ENCODE results near the gene HSD17B3.

Gene HSD17B3

GRCh38 chr9:96232164-96232538 is 69.8 kb downstream of the HSD17B3 start:
- no peak for DNase-seq

DNA sequence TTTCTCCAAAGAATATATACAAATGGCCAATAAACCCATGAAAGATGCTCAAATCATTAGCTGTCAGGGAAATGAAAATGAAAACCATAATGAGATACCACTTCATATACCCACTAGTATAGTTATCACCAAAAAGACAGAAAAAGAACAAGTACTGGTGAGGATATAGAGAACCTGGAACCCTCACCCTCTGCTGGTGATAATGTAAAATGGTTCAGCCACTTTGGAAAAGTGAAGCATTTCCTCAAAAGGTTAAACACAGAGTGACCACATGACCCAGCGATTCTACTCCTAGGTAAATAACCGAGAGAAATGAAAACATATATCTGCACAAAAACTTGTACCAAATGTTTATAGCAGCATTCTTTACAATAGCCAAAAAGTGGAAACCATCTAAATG is 72.0 kb downstream of the HSD17B3 start:
- DNase-seq = no peak

DNA sequence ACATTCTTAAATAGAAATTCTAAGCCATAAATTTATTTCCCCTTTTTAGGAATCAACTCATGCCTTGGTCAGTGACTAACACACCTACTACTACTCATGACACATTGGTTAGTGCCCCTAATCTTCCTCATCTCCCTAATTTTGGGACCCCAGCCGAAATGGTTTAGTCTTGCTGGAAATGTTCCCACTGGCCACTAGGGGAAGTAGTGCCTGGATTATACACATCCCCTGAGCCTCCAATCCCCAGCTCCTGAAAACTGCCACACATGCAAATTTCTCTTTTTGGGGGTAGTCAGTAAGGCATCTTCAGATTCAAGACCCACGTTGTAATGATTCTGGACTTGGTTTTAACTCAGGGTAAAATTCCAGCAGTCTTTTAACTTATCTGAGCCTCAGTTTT is 79.8 kb downstream of the HSD17B3 start:
- peak in 1 of 2 experiments; percentile 21 for DNase-seq

DNA sequence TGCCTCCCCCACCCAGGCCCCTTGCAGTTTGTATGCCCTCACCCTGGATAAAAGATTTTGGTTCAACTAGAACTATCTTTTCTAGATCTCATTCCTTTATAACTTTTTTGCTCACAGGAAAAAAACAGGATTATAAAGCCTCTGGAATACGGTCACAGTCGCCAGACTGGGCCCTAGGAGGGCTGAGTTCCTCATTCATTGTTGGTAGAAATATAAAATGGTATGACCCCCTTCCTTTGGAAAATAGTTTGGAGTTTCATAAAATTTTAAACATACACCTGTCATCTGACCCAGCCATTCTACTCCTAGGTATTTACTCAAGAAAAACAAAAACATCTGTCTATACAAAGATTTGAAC is 82.1 kb downstream of the HSD17B3 start:
- DNase-seq = no peak

- DNase-seq = peak; percentile 69 to 84
Observed at GRCh38 chr9:96219026-96219899, 82.7 kb downstream of the HSD17B3 start.

GRCh38 chr9:96217754-96218693 is 84.0 kb downstream of the HSD17B3 start:
- DNase-seq = peak; percentile 54 to 79

DNA sequence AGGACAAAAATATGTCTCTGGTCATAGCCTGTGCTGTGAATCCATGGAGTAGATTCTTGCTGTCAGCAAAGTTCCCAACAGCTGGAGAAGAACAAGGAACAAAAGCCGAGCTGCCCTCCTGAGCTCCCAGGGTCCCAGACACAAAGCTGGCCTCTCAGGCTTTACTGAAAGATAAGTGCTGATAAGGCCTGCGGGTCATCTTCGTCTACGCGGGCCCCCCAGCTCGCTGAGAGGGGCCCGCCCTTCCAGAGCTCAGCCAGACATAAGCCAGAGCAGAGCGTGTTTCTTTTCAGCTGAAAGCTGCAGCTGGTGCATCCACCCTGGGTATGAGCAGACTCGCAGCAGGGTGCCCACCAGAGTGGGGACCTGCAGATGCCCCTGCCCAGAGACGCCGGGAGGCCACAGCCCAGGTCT is 84.7 kb downstream of the HSD17B3 start:
- DNase-seq = peak; percentile 8 to 65

DNA sequence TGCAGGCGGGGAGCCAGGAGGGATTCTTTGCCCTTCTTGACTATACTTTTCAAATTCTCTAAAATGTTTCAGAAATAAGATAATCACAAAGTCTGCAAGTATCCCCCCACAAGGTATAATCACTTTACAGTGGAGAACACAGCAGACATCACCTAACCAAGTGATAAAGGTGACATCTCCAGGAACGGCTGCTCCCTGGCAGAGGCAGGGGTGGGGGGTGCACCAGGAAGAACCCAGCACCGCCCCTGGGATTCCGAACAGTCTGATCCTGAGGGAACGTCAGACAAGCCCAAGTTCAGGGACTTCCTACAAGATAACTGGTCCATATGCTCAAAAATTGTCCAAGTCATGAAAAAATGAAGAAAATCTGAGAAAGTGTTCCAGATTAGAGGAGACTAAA is 85.4 kb downstream of the HSD17B3 start:
- DNase-seq = no peak

- DNase-seq = no peak
Observed at GRCh38 chr9:96215841-96216240, 86.1 kb downstream of the HSD17B3 start.

DNA sequence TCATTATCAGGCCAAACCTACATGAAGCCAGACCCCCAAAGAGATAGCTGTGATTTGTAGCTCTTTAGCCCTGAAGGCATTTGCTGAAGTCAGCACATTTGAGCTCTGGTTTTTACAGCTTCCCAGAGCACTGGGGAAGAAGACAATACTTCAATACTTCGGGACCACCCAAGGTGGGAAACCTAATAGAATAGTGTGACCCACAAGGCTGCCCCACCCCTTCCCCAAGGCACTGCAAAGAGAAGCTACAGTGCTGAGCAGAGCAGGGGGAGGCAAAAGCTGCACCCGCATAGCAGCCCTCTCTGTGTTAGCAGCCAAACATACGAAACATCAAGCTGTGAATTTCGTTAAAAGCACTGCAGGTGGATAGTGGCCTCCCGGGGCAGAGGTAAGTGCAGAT is 87.3 kb downstream of the HSD17B3 start:
- DNase-seq = no peak

DNA sequence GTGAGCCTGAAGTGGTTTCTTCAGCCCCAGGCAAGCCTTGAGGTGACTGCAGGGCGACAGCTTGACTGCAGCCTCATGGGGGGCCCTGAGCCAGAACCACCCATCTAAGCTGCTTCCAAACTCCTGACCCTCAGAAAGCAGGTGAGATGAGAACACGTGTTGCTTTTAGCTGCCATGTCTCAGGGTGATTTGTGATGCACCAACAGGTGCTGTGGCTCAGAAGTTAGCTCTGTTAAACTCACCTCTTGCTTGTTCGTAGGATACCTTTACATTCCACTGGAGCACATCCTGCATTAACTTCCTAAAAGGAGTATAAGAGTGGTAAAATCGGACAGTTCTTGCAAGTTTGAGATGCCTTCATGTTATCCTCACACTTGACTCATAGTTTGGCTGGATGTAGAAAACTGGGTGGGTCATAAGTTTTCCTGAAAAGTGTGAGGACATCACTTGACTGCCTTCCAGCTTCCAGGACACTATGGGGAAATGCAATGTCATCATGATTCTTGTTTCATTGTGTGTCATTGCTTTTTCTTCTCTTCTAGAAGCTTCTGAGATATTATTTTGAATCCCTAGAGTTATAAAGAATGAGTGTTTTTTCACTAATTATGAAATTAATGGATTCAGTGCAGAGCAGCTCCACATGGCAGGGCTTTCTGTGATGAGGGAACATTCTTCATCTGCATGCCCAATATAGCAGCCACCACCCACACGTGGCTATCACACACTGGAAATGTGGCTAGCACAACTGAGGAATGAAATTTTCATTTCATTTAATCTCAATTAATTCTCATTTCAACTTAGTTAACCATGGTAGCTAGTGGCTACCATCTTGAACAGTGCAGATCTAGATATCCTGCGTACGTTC is 92.3 kb downstream of the HSD17B3 start:
- no peak for DNase-seq

DNA sequence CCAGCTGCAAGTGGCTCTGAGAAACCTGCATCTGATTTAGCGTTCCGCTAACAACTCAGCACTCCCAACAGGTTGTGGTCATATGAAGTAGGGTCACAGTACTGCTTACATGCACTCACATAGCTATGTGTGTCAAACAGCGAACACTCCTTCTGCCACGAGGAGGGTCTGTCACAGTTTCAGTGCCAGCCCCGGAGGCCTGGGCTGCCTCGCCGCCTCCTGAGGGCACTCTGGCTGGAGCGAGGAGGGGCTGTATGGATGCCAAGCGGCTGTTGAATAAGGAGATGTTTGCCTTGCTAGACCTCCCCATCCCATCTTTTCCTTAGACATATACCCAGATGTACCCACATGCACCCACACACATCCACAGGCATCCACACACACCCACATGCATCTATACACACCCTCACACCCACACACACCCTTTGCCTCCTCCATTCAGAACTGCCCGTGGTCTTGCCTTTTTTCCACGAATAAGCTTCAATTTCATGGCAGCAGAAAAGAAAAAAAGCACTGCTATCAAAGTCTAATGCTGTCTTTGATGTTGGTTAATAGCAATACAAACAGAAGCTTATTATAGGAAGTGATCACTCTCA is 95.7 kb downstream of the HSD17B3 start:
- no peak for DNase-seq

- DNase-seq = no peak
Observed at GRCh38 chr9:96204853-96205252, 97.1 kb downstream of the HSD17B3 start.

GRCh38 chr9:96203867-96204501 is 98.0 kb downstream of the HSD17B3 start:
- peak; percentile 87 to 95 for DNase-seq

- DNase-seq = peak; percentile 29 to 79
Observed at GRCh38 chr9:96202971-96203780, 98.8 kb downstream of the HSD17B3 start.

DNA sequence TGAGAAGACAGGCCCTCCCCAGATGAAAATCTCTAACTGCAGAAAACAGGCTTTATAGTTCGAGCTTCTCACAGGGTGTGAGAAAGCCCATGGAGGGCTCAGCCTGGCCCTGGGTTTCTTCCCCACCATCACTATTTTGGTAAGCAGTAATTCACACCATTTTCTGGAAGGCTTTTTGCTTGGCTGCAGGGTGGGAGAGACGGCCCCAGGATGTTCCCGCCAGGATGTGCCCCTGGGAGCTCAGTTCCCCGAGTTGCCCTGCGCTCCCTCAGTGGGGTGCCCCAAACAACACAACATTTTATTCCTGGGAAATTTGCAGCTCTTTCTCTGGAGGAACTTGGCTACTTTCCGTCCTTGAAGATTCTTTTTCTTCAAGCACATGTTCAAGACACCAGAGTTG is 100.8 kb downstream of the HSD17B3 start:
- DNase-seq = no peak

GRCh38 chr9:96199006-96199405 is 103.0 kb downstream of the HSD17B3 start:
- DNase-seq = no peak

GRCh38 chr9:96195541-96195940 is 106.4 kb downstream of the HSD17B3 start:
- no peak for DNase-seq

- no peak for DNase-seq
Observed at GRCh38 chr9:96193236-96193755, 108.7 kb downstream of the HSD17B3 start.

- no peak for DNase-seq
Observed at GRCh38 chr9:96192710-96193109, 109.3 kb downstream of the HSD17B3 start.

DNA sequence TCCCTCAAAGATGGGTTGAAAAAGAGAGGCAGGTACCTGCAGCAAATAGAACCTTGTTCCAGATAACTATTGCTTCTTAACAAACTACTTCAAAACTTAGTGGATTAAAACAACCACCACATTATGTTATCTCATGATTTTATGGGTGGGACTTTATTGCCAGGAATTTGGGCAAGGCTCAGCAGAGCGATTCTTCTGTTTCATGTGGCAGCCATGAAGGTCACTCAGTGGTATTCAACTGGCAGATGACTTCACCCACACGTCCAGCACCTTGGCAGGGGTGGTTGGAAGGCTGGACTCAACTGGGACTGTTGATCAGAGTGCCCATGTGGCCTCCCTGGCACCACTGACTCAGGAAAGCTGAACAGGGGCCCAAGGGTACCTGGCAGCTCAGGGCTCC is 112.0 kb downstream of the HSD17B3 start:
- DNase-seq = no peak

Measured in NCI-H524 (cell line).